Stimulated activated CD8-positive, alpha-beta memory T cell treated with anti-CD3 and anti-CD28 coated beads, Interleukin-12 subunit alpha, Interleukin-12 subunit beta, amount 100 ng/mL, for 24 hours (primary cell): Measurements from ENCODE around the gene YPEL3.
A peak's percentile ranks its signal among the peaks of the same experiment; 100 is the strongest.

ENCODE experiments used
- DNase-seq: peaks from one replicate; pipeline ENCODE4 v3.0.0-alpha.2; 2020; ENCODE audit errors: extremely low read depth

The YPEL3 gene

DNA sequence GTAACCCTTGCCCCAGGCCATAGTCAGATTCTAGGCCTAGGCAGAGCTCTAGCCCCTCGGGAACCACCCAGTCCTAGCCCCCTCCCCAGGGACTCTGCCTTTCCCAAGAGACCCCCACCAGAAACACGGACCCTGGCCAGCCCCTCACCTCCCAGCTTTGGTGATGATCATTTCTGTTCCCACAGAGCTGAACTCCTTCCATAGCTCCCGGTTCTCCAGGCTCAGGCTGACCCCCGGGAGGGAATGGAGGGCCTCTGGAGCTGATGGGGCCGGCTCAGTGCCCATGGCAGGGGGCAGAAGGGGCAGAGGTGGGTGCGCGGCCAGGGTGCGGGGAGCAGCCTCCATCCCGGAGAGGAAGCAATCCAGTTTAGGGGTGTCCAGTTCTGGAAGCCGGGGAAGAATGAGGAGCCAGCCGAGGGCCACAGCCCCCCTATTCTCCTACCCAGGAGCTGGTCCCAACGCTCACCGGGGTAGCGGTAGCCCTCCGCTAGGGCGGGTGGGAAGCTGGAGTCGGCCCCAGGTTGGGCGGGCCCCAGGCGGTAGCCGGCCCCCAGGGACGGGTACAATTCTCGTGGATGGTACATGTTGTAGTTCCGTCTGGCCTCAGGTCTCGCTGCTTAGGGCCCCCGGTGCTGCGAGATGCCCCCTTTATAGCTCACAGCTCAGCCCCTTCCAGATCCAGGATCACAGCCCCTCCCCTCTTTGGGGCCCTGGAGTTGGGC, 5.2 kb downstream of the YPEL3 start:
- no peak for DNase-seq

DNA sequence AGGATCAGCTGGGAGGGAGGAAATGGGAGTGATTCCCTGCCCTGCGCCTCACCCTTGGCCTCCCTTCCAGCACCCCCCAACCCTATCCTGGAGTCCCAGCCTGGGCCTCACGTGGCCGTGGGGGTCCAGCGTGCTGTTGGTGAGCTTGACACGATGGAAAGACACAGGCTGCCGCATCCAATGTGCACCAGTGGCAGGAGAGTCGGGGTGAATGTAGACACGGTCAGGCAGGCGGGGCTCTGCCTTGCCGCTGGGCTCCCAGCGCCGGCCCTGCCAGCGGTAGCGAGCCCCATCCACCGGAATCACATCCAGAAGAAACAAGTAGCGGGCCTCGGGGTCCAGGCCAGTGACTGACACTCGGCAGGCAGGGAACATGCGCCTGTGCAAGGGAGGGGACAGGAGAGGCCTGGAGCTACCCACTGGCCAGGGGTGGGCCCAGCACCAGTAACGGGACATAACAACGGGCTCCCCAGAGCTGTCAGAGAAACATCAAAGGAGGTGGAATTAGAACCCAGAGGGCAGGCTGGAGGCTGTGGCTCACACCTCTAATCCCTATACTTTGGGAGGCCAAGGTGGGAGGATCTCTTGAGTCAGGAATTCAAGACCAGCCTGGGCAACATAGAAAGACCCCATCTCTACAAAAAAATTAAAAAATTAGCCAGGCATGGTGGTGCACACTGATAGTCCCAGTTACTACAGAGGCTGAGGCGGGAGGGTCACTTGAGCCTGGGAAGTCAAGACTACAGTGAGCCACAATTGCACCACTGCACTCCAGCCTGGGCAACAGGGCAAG, 7.0 kb downstream of the YPEL3 start:
- DNase-seq, result no peak

GRCh38 chr16:30088237-30088831, 7.7 kb downstream of the YPEL3 start:
- no peak for DNase-seq

DNA sequence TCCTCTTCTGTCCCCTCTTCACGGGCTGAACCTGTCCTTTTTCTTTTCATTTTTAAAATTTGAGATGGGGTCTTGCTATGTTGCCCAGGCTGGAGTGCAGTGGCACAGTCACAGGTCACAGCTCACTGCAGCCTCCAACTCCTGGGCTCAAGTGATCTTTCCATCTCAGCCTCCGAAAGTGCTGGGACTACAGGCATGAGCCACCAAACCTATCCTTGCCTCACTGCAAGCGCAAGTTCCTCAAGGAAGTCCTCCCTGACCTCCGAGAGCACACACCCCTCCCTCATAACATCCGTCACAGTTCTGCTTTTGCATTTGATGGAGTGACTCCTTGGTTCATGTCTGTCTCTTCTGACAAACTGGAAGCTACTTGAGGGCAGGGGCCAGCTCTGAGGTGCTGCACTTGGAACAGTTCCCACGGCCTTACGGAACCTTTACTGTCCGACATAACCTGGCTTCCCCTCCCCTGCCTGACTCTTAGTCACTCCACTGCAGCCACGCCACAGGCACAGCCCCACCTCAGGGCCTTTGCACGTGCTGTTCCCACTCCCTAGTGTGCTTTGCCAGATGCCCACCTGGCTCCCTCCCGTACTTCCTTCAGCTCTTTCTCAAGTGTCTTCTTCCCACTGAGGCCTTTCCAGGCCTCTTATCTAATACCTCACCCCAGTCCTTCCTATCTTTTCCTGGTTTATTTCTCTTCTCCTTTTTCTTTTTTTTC, 8.7 kb downstream of the YPEL3 start:
- no peak for DNase-seq

DNA sequence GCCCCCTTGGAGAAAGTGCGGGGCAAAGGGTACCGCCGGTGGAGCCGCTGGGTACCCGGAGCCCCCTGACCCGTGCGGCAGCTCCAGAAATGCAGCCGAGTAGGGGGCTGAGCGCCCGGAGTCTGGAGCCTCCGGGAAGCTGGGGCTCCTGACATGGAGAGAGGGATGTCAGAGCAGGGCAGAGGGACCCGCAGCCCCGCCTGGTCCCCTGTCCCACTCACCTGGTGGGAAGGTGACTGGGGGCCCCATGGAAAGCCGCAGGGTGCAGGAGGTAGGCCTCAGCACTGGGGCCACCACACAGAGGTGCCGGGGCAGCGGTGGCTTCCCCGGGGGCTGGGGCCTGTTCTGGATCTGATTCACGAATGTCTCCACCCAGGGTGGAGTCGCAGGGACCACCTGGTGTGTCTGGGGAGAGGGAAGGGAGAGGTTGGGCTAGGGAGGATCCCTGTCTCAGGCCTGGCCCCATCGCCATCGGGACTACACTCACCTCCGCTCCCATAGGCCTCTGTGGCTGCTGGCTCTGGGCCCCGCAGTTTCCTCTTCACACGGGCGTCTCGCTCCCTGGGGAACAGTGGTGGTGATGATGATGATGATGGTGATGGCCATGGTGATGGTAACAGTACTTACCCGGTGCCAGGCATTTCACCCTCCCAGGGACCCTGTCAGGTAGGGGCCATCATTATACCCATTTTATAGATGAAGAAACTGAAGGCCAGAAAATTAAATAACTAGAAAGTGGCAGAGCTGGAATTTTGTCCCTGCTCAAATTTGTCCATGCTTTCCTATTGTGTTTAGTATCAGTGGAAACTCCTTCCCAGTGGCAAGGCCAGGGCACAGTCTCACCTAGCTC, 9.5 kb downstream of the YPEL3 start:
- DNase-seq, result no peak

DNA sequence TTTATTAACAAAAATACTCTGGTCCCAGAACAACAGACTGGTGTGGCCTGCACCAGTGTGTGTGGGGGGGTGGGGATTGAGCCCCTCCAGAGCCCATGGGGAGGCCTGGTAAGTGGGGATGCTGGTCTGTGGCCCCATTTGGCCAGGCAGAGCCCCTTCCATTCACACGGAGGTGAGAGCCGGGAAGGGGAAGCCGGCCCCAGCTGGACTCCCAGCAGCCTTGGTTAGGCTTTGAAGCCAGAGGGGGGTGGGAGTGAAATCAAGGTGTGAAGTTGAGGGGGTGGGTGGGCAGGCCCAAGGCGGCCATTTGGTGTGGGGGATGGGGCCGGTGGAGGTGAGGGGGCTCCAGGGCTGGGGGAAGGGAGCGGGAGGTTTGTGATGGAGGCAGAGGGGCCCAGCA, 10.2 kb downstream of the YPEL3 start:
- DNase-seq, result no peak

DNA sequence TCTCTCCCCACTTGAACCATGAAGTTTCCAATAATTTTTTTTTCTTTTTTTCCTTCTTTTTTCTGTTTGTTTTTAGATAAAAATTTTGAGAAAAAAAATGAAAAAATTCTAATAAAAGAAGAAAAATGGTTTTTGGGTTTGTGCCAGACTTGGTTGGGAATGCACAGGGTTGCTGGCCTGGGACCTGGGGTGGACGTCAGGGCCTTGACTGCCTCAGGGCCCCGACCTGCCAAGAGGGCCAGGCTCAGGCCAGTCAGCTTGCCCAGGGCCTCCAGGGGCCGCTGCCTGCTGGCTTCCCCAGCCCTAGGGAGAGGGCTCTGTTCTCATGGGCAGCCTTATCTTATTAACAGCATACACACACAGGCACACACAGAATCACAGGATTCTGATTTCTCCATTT, 10.8 kb downstream of the YPEL3 start:
- DNase-seq, result no peak

DNA sequence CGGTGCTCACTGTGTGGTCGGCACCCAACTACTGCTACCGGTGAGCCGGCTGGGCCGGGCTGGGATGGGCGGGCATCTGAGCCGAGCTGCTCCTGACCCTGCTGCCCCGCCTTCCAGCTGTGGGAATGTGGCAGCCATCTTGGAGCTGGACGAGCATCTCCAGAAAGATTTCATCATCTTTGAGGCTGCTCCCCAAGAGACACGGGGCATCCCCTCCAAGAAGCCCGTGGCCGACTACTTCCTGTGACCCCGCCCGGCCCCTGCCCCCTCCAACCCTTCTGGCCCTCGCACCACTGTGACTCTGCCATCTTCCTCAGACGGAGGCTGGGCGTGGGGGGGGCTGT, 11.2 kb downstream of the YPEL3 start:
- DNase-seq, result no peak

DNA sequence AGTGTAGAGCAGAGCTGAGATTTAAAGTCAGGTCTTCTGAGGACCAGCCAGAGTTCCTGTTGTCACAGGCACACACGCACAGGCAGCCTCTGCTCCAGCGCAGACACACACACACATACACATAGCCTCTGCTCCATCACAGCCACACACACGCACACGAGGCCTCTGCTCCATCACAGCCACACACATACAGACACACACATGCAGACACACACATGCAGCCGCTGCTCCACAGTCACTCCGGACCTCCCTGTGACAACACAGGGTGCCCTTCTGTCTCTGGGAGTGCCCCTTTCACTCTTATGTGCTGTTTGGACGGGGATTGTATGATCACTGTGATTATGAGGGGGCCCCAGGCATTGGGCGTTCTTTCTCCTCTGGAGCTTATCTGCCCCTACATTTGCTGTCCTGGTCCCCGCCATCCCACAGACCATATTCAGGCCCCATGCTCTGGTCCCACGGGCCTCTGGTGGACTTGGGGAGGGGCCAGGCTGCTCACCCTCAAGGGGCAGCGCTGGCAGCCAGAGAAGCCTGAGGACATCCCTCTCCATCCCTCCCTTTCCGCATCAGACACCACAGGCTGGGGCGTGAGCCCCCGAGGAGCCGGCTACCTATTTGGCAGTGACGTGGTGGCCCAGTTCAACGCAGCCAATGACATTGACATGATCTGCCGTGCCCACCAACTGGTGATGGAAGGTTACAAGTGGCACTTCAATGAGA, 11.8 kb downstream of the YPEL3 start:
- DNase-seq, result no peak

- DNase-seq, result no peak
These were observed 12.6 kb downstream of the YPEL3 start for GRCh38 chr16:30083216-30084055.

DNA sequence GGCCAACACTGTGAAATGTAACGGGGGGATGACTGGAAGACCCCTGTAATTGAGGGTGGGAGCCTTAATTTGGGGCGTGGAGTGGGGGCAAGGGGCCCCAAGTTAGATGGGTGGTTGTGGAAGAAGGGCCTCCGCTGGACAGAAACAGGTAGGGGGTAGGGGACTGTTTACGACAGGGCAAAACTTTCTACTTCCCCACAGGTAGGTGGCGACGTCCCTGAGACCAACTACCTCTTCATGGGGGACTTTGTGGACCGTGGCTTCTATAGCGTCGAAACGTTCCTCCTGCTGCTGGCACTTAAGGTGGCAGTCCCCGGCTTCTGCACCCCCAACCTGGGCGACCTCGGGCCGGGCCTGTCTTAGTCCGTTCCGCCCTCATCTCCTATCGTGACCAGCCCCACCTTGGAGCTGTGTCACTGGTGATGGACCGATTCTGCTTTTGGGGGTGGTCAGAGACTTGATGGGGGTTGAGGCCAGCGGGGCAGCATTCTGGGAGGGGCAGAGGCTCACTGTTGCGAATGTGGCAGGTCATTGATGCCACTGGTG, 13.4 kb downstream of the YPEL3 start:
- no peak for DNase-seq

DNA sequence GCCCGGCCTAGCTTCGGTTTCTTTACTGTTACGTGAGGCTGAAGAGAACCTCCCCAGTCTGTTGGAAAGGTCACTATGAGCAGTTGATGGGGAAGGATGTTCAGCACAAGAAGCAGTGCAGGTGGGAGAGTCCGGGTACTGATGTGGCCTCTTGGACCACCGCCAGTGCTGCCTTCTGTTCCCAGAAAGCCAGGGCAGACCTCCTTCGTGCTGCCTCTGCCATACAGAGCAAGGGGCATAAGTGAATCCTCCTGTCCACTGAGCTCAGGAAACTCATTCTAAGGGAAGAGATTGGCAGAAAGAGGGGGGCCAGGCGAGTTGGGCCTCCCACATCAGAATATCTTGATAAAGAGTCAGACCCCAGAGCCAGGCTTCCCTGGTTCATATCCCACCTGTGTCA, 16.5 kb downstream of the YPEL3 start:
- no peak for DNase-seq

DNA sequence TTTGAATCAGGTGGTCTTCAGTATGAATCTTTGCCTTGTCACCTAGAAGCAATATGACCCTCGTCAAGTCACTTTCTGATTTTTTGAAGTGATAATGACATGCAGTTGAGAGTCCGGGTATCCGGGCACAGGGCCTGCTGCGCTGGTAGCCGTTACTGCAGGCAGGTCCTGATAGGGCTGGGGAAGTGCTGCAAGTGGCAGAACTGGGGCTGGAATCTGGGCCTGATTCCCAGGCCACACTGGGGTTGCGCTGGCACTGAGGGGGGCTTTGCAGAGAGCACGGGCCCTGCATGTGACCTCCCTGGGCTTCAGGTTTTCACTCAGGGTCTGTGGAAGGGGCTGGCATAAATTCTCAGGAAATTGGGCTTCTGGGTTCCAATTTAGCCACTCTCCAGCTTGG, 17.3 kb downstream of the YPEL3 start:
- DNase-seq, result no peak

- DNase-seq, result no peak
These were observed 18.4 kb downstream of the YPEL3 start for GRCh38 chr16:30077656-30078055.

- no peak for DNase-seq
These were observed 19.7 kb downstream of the YPEL3 start for GRCh38 chr16:30076276-30076791.

DNA sequence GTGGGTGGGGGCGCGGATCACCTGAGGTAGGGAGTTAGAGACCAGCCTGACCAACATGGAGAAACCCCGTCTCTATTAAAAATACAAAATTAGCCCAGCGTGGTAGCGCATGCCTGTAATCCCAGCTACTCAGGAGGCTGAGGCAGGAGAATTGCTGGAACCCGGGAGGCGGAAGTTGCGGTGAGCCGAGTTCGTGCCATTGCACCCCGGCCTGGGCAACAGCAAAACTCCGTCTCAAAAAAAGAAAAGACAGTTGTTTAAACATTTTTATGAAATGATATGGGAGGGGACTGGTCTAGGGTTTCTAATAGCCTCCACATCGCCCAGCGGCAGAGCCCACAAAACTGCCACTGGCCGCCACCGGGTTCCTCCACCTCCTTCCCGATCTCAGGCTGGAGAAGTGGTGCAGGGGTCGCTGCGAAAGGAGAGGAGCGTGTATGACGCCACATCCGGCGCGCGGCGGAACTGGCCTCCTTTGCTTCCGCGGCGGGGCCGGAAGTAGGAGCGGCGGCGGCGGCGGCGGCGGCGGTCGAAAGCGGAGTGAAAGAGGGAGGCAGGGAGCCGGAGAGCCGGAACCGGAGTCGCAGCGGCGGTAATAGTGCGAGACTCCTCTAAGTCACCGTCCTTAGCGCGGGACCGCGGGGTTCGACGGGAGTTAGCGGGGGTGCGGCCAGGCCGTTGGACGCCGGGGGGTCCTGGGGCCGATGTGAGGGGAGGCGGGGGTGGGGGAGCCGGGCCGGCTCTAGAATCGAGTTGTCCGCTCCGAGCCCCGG, 20.3 kb downstream of the YPEL3 start, which contains the start of gene PPP4C:
TSS of gene PPP4C (plus strand) at position 492 of the 773 bp plus-strand sequence. CDS start 384 bp downstream, outside the sequence.
- peak; percentile 82 for DNase-seq

- DNase-seq, result no peak
These were observed 25.5 kb downstream of the YPEL3 start for GRCh38 chr16:30070490-30070889.
